K562 (cell line): ENCODE data around the gene GRHPR. TPM values are rescaled to one million over a fixed set of nuclear protein-coding genes. Genes with fewer than 3 reads are reported as not detected.

Experiments
- CBX2 ChIP-seq: fragments of 200-600 bp; sonication (generic); IDR thresholded peaks from one replicate; pipeline ENCODE4 v1.6.1; 2012; ENCODE audit warnings: mild to moderate bottlenecking, low read length, inconsistent platforms; ENCODE audit not compliant: insufficient read depth, poor library complexity, severe bottlenecking
- KDM5B ChIP-seq: fragments of 200-600 bp; sonication (generic); IDR thresholded peaks from 2 replicates; pipeline ENCODE4 v1.6.1; 2012; ENCODE audit warnings: low read depth, mild to moderate bottlenecking, moderate library complexity, low read length, control low read depth, inconsistent platforms; ENCODE audit not compliant: insufficient replicate concordance
- MAFG ChIP-seq: fragments of 450-650 bp; conservative IDR thresholded peaks from 2 replicates; pipeline ENCODE4 v1.6.1; 2016; ENCODE audit warnings: missing genetic modification characterization, missing compliant biosample characterization
- POLR3G ChIP-seq: IDR thresholded peaks from 2 replicates; pipeline ENCODE4 v1.6.1; 2011; ENCODE audit not compliant: insufficient read length, insufficient replicate concordance; ENCODE audit errors: extremely low read depth
- RBBP5 ChIP-seq: fragments of 200-600 bp; sonication (generic); IDR thresholded peaks from 2 replicates; pipeline ENCODE4 v1.6.1; 2012; ENCODE audit warnings: borderline replicate concordance, mild to moderate bottlenecking, low read length, control low read depth, inconsistent platforms; ENCODE audit not compliant: insufficient read depth, poor library complexity, severe bottlenecking
- polyA plus RNA-seq, 8 experiments: library from polyadenylated mRNA; depleted of rRNA in 4 of 8; stranded (reverse) in 5 of 8; unstranded in 3 of 8; fragments of >200 nt; fragmentation: Nextera tagmentation in 2 of 8; fragmentation: Illumina TruSeq in 1 of 8; extraction: Ambion mirVana in 2 of 8; extraction: Trizol in 1 of 8; gene quantifications; 2 replicates each; pipeline versions ENCODE4 v1.2.1 to v1.2.3, GENCODE V29; 2011 to 2014; ENCODE audit warnings: inconsistent platforms in 1 of 8, missing spikeins in 1 of 8
- total RNA-seq, 7 experiments: library from RNA; depleted of rRNA in 6 of 7; stranded (reverse); fragments of >200 nt in 6 of 7; fragmentation: Illumina TruSeq in 2 of 7; extraction: Trizol in 2 of 7; gene quantifications; 2 replicates each; pipeline versions ENCODE4 v1.2.1 to v1.2.3, GENCODE V29; 2011 to 2021; ENCODE audit warnings: low replicate concordance in 1 of 7
- TF ChIP-seq, protein P1 (sequence below): fragments of 450-650 bp; formaldehyde crosslinking; IDR thresholded peaks from 2 replicates; pipeline ENCODE4 v1.4.0; 2020; ENCODE audit warnings: mild to moderate bottlenecking, moderate library complexity
- TF ChIP-seq, protein P2 (sequence below): fragments of 250-450 bp; sonication (Bioruptor Pico); IDR thresholded peaks from 2 replicates; pipeline ENCODE4 v1.5.0; 2021; ENCODE audit warnings: mild to moderate bottlenecking, moderate library complexity
- TF ChIP-seq, protein P3 (sequence below): fragments of 450-650 bp; formaldehyde crosslinking; IDR thresholded peaks from 2 replicates; pipeline ENCODE4 v1.4.0; 2020; ENCODE audit warnings: mild to moderate bottlenecking
- TF ChIP-seq, protein P4 (sequence below): IDR thresholded peaks from 2 replicates; pipeline ENCODE4 v1.6.1; 2011; ENCODE audit warnings: borderline replicate concordance, low read depth, mild to moderate bottlenecking, moderate library complexity, low read length; ENCODE audit not compliant: insufficient read depth, poor library complexity, severe bottlenecking

The GRHPR gene
- total and polyA plus RNA-seq, 9 of the 15 experiments (the other 6 are each of a cell fraction or from before 2014, with no cell fraction given): 38.9 to 144 (median 120) TPM

DNA sequence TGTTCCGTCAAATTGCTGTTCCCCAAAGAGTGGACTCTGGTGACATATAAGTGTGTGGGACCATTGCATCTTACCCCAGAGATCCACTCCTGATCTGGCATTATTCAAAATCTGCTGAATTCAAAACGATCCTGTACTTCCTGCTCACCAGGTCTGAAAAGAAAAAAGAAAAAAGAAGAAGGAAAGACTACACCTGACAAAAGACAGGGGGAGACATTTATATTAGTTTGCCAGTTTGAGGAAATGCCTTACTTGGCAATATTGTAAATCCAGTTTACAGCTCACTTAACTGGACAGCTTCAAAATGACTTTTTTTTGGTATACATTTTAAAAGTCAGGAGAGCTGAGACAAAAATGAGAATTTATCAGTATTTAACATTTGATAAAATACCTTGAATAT, 15.0 kb upstream of the GRHPR start (continued):
- TF ChIP-seq RBBP5: no peak
- TF ChIP-seq MAFG: peak; percentile 82
- no peak for TF ChIP-seq KDM5B
- TF ChIP-seq, protein P1, sequence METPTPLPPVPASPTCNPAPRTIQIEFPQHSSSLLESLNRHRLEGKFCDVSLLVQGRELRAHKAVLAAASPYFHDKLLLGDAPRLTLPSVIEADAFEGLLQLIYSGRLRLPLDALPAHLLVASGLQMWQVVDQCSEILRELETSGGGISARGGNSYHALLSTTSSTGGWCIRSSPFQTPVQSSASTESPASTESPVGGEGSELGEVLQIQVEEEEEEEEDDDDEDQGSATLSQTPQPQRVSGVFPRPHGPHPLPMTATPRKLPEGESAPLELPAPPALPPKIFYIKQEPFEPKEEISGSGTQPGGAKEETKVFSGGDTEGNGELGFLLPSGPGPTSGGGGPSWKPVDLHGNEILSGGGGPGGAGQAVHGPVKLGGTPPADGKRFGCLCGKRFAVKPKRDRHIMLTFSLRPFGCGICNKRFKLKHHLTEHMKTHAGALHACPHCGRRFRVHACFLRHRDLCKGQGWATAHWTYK (CRISPR knock-in tag): no peak
- no peak for TF ChIP-seq CBX2
- TF ChIP-seq POLR3G: no peak
- TF ChIP-seq, protein P2, sequence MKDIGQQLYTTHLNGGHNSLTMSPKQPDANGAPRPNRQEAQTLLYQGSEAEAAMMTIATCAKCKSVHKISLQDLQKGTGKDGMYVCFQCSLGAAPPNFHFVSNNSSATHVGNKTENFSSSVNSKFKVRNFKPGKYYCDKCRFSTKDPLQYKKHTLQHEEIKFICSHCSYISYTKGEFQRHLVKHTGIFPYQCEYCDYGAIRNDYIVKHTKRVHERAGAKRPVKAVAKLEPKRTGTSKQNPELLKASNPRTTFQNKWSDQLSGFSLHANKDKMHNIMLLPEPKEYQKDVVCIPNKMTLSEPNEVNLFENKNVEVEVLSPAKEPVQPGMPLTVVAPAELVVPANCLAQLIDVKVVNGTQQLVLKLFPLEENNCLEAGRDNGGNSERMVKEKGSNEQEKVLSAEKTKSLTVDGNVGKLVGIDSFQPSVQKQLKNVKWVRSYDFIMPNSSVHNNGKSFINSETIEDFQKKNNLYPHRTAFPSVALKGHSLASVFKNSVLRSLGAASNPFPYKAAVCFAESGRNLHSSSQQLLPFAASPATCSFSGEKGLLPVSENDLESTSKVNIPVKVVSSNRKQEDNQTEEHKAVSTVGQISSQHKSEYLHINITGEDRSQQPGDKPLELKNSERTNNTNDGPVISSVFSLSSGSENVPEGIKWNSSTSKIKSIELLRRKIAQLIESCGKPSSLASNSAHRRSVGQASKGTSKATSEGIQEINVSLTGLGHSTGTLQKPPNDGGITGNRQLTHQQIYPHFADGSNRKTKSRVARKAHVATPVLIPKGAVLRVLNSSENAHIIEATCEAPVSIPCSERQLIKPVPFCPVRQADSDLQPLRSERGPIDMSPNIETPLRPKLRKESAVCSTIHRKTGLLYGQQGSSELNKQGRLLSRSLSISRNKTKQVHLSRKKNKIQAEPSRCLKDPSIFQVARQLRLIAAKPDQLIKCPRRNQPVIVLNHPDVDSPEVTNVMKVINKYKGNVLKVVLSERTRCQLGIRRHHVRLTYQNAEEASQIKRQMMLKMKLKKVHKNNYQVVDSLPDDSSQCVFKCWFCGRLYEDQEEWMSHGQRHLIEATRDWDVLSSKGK (CRISPR knock-in tag): no peak
- TF ChIP-seq, protein P3, sequence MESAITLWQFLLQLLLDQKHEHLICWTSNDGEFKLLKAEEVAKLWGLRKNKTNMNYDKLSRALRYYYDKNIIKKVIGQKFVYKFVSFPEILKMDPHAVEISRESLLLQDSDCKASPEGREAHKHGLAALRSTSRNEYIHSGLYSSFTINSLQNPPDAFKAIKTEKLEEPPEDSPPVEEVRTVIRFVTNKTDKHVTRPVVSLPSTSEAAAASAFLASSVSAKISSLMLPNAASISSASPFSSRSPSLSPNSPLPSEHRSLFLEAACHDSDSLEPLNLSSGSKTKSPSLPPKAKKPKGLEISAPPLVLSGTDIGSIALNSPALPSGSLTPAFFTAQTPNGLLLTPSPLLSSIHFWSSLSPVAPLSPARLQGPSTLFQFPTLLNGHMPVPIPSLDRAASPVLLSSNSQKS (CRISPR knock-in tag): no peak
- TF ChIP-seq, protein P4, sequence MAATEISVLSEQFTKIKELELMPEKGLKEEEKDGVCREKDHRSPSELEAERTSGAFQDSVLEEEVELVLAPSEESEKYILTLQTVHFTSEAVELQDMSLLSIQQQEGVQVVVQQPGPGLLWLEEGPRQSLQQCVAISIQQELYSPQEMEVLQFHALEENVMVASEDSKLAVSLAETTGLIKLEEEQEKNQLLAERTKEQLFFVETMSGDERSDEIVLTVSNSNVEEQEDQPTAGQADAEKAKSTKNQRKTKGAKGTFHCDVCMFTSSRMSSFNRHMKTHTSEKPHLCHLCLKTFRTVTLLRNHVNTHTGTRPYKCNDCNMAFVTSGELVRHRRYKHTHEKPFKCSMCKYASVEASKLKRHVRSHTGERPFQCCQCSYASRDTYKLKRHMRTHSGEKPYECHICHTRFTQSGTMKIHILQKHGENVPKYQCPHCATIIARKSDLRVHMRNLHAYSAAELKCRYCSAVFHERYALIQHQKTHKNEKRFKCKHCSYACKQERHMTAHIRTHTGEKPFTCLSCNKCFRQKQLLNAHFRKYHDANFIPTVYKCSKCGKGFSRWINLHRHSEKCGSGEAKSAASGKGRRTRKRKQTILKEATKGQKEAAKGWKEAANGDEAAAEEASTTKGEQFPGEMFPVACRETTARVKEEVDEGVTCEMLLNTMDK: no peak
- TF ChIP-seq, all 486 proteins: peak for 13
